Dedifferentiated amniotic fluid mesenchymal stem cell (primary cell): ENCODE measurements around the gene FSCN2.
"Not testable (repeated sequence)": the region's sequence is repeated elsewhere in the genome, so short reads cannot be mapped to it uniquely, and the experiment has no call there.

Experiments
- DNase-seq: peaks from one replicate; pipeline ENCODE4 v3.0.0-alpha.2; 2016; ENCODE audit errors: extremely low spot score

FSCN2 gene

DNA sequence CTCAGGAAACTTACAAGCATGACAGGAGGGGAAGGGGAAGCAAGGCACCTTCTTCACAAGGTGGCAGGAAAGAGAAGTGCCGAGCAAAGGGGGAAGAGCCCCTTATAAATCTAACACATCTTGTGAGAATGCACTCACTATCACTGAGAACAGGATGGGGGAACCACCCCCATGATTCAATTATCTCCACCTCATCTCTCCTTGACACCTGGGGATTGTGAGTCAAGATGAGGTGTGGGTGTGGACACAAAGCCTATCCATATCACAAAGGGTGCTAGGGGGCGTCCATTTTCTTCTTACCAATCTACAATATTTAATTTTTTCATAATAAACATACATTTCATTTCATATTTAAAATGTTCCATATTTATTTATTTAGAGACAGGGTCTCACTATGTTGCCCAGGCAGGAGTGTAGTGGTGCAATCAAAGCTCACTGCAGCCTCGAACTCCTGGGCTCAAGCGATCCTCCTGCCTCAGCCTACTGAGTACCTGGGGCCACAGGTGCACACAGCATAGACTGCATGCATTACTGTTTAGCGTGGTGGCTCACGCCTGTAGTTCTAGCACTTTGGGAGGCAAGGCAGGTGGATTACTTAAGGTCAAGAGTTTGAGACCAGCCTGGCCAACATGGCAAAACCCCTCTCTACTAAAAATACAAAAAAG lies 50.5 kb downstream of the FSCN2 start:
- no peak for DNase-seq

GRCh38 chr17:81579298-81579697 lies 51.1 kb downstream of the FSCN2 start:
- no peak for DNase-seq

GRCh38 chr17:81579821-81580321 lies 51.7 kb downstream of the FSCN2 start:
- DNase-seq = no peak

DNA sequence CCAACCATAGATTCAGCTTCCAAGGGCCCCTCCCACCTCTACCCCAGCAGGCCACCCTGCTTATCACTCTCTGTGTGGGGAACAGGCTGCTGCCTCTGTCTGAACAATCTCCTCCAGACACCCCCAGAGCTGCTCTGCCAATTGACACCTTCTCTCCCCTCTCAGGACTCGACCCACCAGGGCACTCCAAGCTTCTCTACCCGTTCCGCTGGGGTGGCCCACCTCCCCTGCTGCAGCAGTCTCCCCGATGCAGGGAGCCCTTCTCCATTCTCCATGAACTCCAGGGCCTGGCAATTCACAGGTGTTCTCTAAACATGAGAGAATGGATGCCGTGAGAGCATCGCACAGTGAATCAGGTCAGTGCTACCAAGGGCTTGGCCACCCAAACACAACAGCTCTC lies 52.3 kb downstream of the FSCN2 start:
- DNase-seq = no peak

GRCh38 chr17:81581758-81582157 lies 53.6 kb downstream of the FSCN2 start:
- no peak for DNase-seq

DNA sequence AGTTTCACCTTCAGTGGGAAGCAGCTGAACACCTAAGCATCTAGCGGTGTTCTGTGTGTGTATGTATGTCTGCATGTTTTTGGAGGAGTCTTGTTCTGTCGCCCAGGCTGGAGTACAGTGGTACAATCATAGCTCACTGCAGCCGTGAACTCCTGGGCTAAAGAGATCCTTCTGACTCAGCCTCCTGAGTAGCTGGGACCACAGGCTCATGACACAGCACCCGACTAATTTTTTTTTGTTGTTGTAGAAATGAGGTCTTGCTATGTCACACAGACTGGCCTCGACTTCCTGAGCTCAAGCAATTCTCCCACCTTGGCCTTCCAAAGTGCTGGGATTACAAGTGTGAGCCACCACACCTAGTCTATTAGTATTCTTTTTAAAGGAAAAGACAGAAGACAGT lies 54.2 kb downstream of the FSCN2 start:
- DNase-seq = no peak

GRCh38 chr17:81582749-81583148 lies 54.6 kb downstream of the FSCN2 start:
- DNase-seq = no peak

DNA sequence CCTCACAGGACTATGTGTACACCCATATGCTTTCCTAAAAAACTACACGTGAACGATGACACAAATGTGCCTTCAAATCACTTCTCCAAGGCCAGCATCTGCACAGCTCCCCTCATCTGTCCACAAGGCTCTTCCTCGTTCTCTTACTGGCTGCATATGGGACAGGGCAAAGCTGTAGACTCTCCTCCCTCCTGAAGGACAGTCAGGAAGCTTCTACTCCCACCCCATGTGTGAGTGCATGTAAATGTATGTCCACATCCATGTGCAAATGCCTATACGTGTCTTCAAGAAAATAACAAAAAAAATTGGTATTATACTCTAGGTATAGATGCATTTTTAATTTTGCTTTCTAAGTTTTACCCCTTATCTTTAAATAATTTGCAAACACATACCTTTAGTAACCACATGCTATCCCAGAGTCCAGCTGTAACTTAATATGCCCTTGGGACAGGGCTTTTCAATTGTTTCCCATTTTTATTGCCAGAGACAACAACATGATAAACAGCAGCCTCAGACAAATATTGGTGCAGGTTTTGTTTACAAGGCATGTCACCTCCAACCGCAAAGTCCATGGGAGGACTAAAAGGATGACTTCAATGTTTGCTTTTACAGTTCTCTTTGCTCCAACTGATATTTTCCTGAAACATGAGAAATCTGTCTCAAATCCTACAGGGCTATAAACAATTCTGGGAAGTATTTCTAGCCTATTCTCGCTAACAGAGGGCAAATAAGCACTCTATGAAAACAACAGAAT lies 55.6 kb downstream of the FSCN2 start:
- DNase-seq = no peak

- not testable (repeated sequence) for DNase-seq
Measured at GRCh38 chr17:81584771-81585170, 56.6 kb downstream of the FSCN2 start.

GRCh38 chr17:81586096-81586495 lies 57.9 kb downstream of the FSCN2 start:
- DNase-seq = no peak
